GM23338 (cell line): Measurements from ENCODE around the gene TOGARAM1. TPM values are rescaled to one million over a fixed set of nuclear protein-coding genes. Genes with fewer than 3 reads are reported as not detected.

ENCODE experiments used
- ATAC-seq: fragments of 200-7000 bp; cut with Tn5 transposase; 3 replicates; pipeline ENCODE4 v1.9.1; 2020
- DNase-seq: peaks from one replicate; pipeline ENCODE4 v3.0.0-alpha.2; 2015; ENCODE audit warnings: low spot score
- H2AFZ ChIP-seq: fragments of 200-600 bp; sonication (generic); 2 replicates; pipeline ENCODE4 v1.8.0; 2016; ENCODE audit warnings: antibody characterized with exemption, mild to moderate bottlenecking, moderate library complexity
- H3F3A ChIP-seq: fragments of 200-600 bp; sonication (generic); replicated peaks from 2 replicates; pipeline ENCODE4 v1.8.0; 2017; ENCODE audit warnings: antibody characterized with exemption, mixed run types, low read depth
- H3K27ac ChIP-seq: fragments of 200-600 bp; sonication (generic); 2 replicates; pipeline ENCODE4 v1.6.1; 2016; ENCODE audit warnings: low read depth
- H3K27me3 ChIP-seq: fragments of 200-600 bp; sonication (generic); 2 replicates; pipeline ENCODE4 v1.8.0; 2016; ENCODE audit warnings: mild to moderate bottlenecking, mixed run types, moderate library complexity; ENCODE audit not compliant: insufficient read depth
- H3K36me3 ChIP-seq: fragments of 200-600 bp; sonication (generic); 2 replicates; pipeline ENCODE4 v1.8.0; 2016; ENCODE audit warnings: mild to moderate bottlenecking; ENCODE audit not compliant: insufficient read depth
- H3K4me1 ChIP-seq: fragments of 200-600 bp; sonication (generic); 2 replicates; pipeline ENCODE4 v1.8.0; 2016; ENCODE audit warnings: mild to moderate bottlenecking, moderate library complexity; ENCODE audit not compliant: insufficient read depth
- H3K4me2 ChIP-seq: fragments of 200-600 bp; sonication (generic); 2 replicates; pipeline ENCODE4 v1.7.1; 2017; ENCODE audit warnings: mixed run types
- H3K4me3 ChIP-seq: fragments of 200-600 bp; sonication (generic); 2 replicates; pipeline ENCODE4 v1.6.1; 2016; ENCODE audit warnings: mixed run types
- H3K79me2 ChIP-seq: fragments of 200-600 bp; sonication (generic); replicated peaks from 2 replicates; pipeline ENCODE4 v1.8.0; 2017; ENCODE audit warnings: mild to moderate bottlenecking; ENCODE audit not compliant: insufficient read depth
- H3K9me2 ChIP-seq: fragments of 200-600 bp; sonication (generic); 2 replicates; pipeline ENCODE4 v1.8.0; 2017; ENCODE audit not compliant: insufficient read depth
- H4K20me1 ChIP-seq: fragments of 200-600 bp; sonication (generic); replicated peaks from 2 replicates; pipeline ENCODE4 v1.8.0; 2017; ENCODE audit warnings: mild to moderate bottlenecking; ENCODE audit not compliant: insufficient read depth
- H3K27ac Mint-ChIP-seq: 2 replicates; pipeline ENCODE4 v1.8.0; 2020; ENCODE audit warnings: inconsistent platforms, mild to moderate bottlenecking, moderate library complexity, mixed read lengths
- H3K27me3 Mint-ChIP-seq: 3 replicates; pipeline ENCODE4 v1.8.0; 2022; ENCODE audit warnings: low read depth, mild to moderate bottlenecking, moderate library complexity, mixed read lengths, inconsistent platforms; ENCODE audit not compliant: insufficient read depth, poor library complexity
- H3K36me3 Mint-ChIP-seq: 3 replicates; pipeline ENCODE4 v1.8.0; 2021; ENCODE audit warnings: low read depth, mild to moderate bottlenecking, inconsistent platforms, moderate library complexity, mixed read lengths
- H3K4me1 Mint-ChIP-seq: 3 replicates; pipeline ENCODE4 v1.8.0; 2020; ENCODE audit warnings: mild to moderate bottlenecking, inconsistent platforms, mixed read lengths
- H3K4me3 Mint-ChIP-seq: 3 replicates; pipeline ENCODE4 v1.8.0; 2021; ENCODE audit warnings: moderate library complexity, mild to moderate bottlenecking, inconsistent platforms, mixed read lengths
- H3K9me3 Mint-ChIP-seq: 3 replicates; pipeline ENCODE4 v1.8.0; 2020; ENCODE audit warnings: moderate library complexity, mild to moderate bottlenecking, inconsistent platforms, mixed read lengths
- CREB1 ChIP-seq: fragments of 250-450 bp; sonication (Bioruptor Pico); IDR thresholded peaks from 2 replicates; pipeline ENCODE4 v1.5.0; 2020; ENCODE audit warnings: low read depth, mild to moderate bottlenecking, moderate library complexity
- CTCF ChIP-seq, 2 experiments: fragments of 200-600 bp in 1 of 2; sonication (generic) in 1 of 2; conservative IDR thresholded peaks; 2 replicates each; pipeline versions ENCODE4 v1.5.1 to v1.6.1; 2016 to 2017; ENCODE audit warnings: antibody characterized with exemption in 2 of 2, low read depth in 2 of 2, mild to moderate bottlenecking in 2 of 2, moderate library complexity in 1 of 2
- ETS1 ChIP-seq: IDR thresholded peaks from 2 replicates; pipeline ENCODE4 v1.6.1; 2016; ENCODE audit warnings: antibody characterized with exemption
- EZH2 ChIP-seq: fragments of 200-600 bp; sonication (generic); IDR thresholded peaks from one replicate; pipeline ENCODE4 v1.8.0; 2017; ENCODE audit warnings: antibody characterized with exemption, mild to moderate bottlenecking, low read depth; ENCODE audit not compliant: unreplicated experiment
- EZH2phosphoT487 ChIP-seq: fragments of 200-600 bp; sonication (generic); IDR thresholded peaks from one replicate; pipeline ENCODE4 v1.8.1; 2018; ENCODE audit warnings: antibody characterized with exemption; ENCODE audit not compliant: unreplicated experiment
- JUNB ChIP-seq: IDR thresholded peaks from one replicate; pipeline ENCODE4 v1.6.1; 2016; ENCODE audit warnings: antibody characterized with exemption; ENCODE audit not compliant: unreplicated experiment
- NANOG ChIP-seq: IDR thresholded peaks from 2 replicates; pipeline ENCODE4 v1.6.1; 2016; ENCODE audit warnings: antibody characterized with exemption, borderline replicate concordance
- POLR2AphosphoS5 ChIP-seq: IDR thresholded peaks from 2 replicates; pipeline ENCODE4 v1.6.1; 2016; ENCODE audit warnings: antibody characterized with exemption, low read depth
- REST ChIP-seq: IDR thresholded peaks from one replicate; pipeline ENCODE4 v1.6.1; 2018; ENCODE audit warnings: antibody characterized with exemption; ENCODE audit not compliant: unreplicated experiment
- STAT1 ChIP-seq: IDR thresholded peaks from one replicate; pipeline ENCODE4 v1.6.1; 2016; ENCODE audit warnings: antibody characterized with exemption; ENCODE audit not compliant: unreplicated experiment
- ZNF114 ChIP-seq: fragments of 250-450 bp; sonication (Bioruptor Pico); IDR thresholded peaks from 2 replicates; pipeline ENCODE4 v1.5.0; 2020; ENCODE audit warnings: mild to moderate bottlenecking, moderate library complexity
- ZNF331 ChIP-seq: fragments of 250-450 bp; sonication (Bioruptor Pico); IDR thresholded peaks from 2 replicates; pipeline ENCODE4 v1.5.0; 2020; ENCODE audit warnings: low read depth, mild to moderate bottlenecking, moderate library complexity
- ZNF462 ChIP-seq: fragments of 250-450 bp; sonication (Bioruptor Pico); IDR thresholded peaks from 2 replicates; pipeline ENCODE4 v1.5.0; 2020; ENCODE audit warnings: mild to moderate bottlenecking, moderate library complexity
- polyA plus RNA-seq: library from polyadenylated mRNA; unstranded; fragments of >200 nt; fragmentation: Nextera tagmentation; extraction: Ambion mirVana; gene quantifications from 2 replicates; pipeline ENCODE4 v1.2.1, GENCODE V29; 2016
- total RNA-seq: library from RNA; depleted of rRNA; stranded (reverse); fragments of >200 nt; shearing (Covaris generic); gene quantifications from 2 replicates; pipeline ENCODE4 v1.2.3, GENCODE V29; 2014

The TOGARAM1 gene
- total and polyA plus RNA-seq, 2 experiments from 2014 or later, result 9.6 to 9.8 TPM

GRCh38 chr14:44981198-44981597 is 19.2 kb downstream of the TOGARAM1 start:
- no peak for DNase-seq
- Histone ChIP-seq H3K36me3 (no peaks in the 10 kb centered on the region), H3K4me2 (no peak overlapping the region), H4K20me1 (0 out of 2 replicates have a peak, but pooled peaks cover 11% of the 10 kb centered on the region), H2AFZ (no peak overlapping the region), H3F3A (no peaks in the 10 kb centered on the region), H3K4me3 (no peak overlapping the region), H3K4me1 (no peaks in the 10 kb centered on the region), H3K79me2 (peaks cover 74% of the 10 kb centered on the region), H3K27me3 (no peaks in the 10 kb centered on the region), H3K9me2 (no peaks in the 10 kb centered on the region), H3K27ac (no peak overlapping the region)
- ATAC-seq, result no peak
- Mint-ChIP-seq H3K4me3 (no peak overlapping the region), H3K4me1 (no peaks in the 10 kb centered on the region; the same call in 1 of the 3 replicates), H3K27ac (no peak overlapping the region), H3K36me3 (no peaks in the 10 kb centered on the region), H3K9me3 (no peaks in the 10 kb centered on the region), H3K27me3 (no peaks in the 10 kb centered on the region)
- no peak for TF ChIP-seq ZNF114 (CRISPR knock-in tag)
- TF ChIP-seq ETS1, result no peak
- no peak for TF ChIP-seq JUNB
- no peak for TF ChIP-seq ZNF462 (CRISPR knock-in tag)
- TF ChIP-seq CREB1 (CRISPR knock-in tag), result no peak
- TF ChIP-seq CTCF (conservative IDR thresholded peaks at IDR 0.05; ENCODE audit: low read depth in 2 of 2), result no peak
- TF ChIP-seq EZH2phosphoT487, result no peak
- no peak for TF ChIP-seq REST
- no peak for TF ChIP-seq EZH2
- no peak for TF ChIP-seq ZNF331
- TF ChIP-seq STAT1, result no peak
- TF ChIP-seq NANOG, result no peak
- TF ChIP-seq POLR2AphosphoS5, result no peak
